Stimulated activated naive CD4-positive, alpha-beta T cell (primary cell): ENCODE data around the gene SMIM9.

Experiments used
- DNase-seq, 6 experiments: peaks; one replicate each; lab custom pipeline; 2025; lab: John Stamatoyannopoulos, UW

Gene SMIM9

GRCh38 chrX:154815274-154815818 lies 19.1 kb downstream of the SMIM9 start:
- no peak for DNase-seq

GRCh38 chrX:154813801-154814200 lies 20.7 kb downstream of the SMIM9 start:
- DNase-seq, result no peak

GRCh38 chrX:154812341-154813101 lies 21.9 kb downstream of the SMIM9 start:
- no peak for DNase-seq

- no peak for DNase-seq
Observed at GRCh38 chrX:154809939-154810665, 24.4 kb downstream of the SMIM9 start.

GRCh38 chrX:154806837-154807501 lies 27.5 kb downstream of the SMIM9 start:
- no peak for DNase-seq

- DNase-seq, result peak in 1 of 6 experiments; percentile 39
Observed at GRCh38 chrX:154805696-154806091, 28.8 kb downstream of the SMIM9 start.

- peak; percentile 53 to 75 (median 68) for DNase-seq
Observed at GRCh38 chrX:154804957-154805695, 29.3 kb downstream of the SMIM9 start, which contains the start of gene MPP1. Gene MPP1 (minus strand): TSS chrX:154805485. CDS start chrX:154805373, 112 bp downstream.

- DNase-seq, result no peak
Observed at GRCh38 chrX:154804261-154804956, 30.1 kb downstream of the SMIM9 start.

- DNase-seq, result no peak
Observed at GRCh38 chrX:154802947-154803346, 31.5 kb downstream of the SMIM9 start.

GRCh38 chrX:154800478-154801210 lies 33.8 kb downstream of the SMIM9 start:
- no peak for DNase-seq

- no peak for DNase-seq
Observed at GRCh38 chrX:154799556-154800348, 34.7 kb downstream of the SMIM9 start.

GRCh38 chrX:154797006-154797405 lies 37.5 kb downstream of the SMIM9 start:
- DNase-seq, result no peak

GRCh38 chrX:154795016-154795415 lies 39.4 kb downstream of the SMIM9 start:
- no peak for DNase-seq

- no peak for DNase-seq
Observed at GRCh38 chrX:154793084-154793795, 41.2 kb downstream of the SMIM9 start.

- no peak for DNase-seq
Observed at GRCh38 chrX:154791939-154792338, 42.5 kb downstream of the SMIM9 start.

- DNase-seq, result no peak
Observed at GRCh38 chrX:154791467-154791866, 43.0 kb downstream of the SMIM9 start.

- no peak for DNase-seq
Observed at GRCh38 chrX:154785716-154786115, 48.7 kb downstream of the SMIM9 start.

GRCh38 chrX:154784149-154784995 lies 50.1 kb downstream of the SMIM9 start:
- no peak for DNase-seq
